K562 (cell line): ENCODE results near the gene TCF25. TPM values are rescaled to one million over a fixed set of nuclear protein-coding genes. Genes with fewer than 3 reads are reported as not detected.

ENCODE experiments used
- ATAC-seq: fragments of 200-7000 bp; cut with Tn5 transposase; 3 replicates; pipeline ENCODE4 v1.9.1; 2020; ENCODE audit warnings: moderate library complexity
- BruUV-seq: library from RNA; stranded (reverse); fragments of 400-500 nt; replicated peaks from 2 replicates; lab custom pipeline; 2021; lab: Mats Ljungman, UMichigan
- CTCF ChIA-PET: fragments of 300-600 bp; formaldehyde crosslinking; extraction: SDS; loops from one replicate; lab custom pipeline; 2021; ENCODE audit warnings: low intra/inter-chr PET ratio; lab: Yijun Ruan, JAX
- POLR2A ChIA-PET: fragments of 300-600, 350-650 bp; sonication (Branson Sonifier 250); formaldehyde crosslinking; extraction: SDS; loops from one replicate; lab custom pipeline; 2021; ENCODE audit warnings: antibody characterized with exemption, inconsistent platforms; lab: Yijun Ruan, JAX
- DNase-seq, 4 experiments: peaks; one replicate each; pipeline versions ENCODE4 v3.0.0 to v3.0.0-alpha.2; 2011 to 2018; ENCODE audit warnings: low spot score in 3 of 4, mixed read lengths in 3 of 4; ENCODE audit errors: extremely low read depth in 1 of 4
- FAIRE-seq: peaks from 2 replicates; lab custom pipeline; 2011; peaks lifted over from hg19 to GRCh38; lab: Jason Lieb, UNC
- H2AFZ ChIP-seq: 2 replicates; pipeline ENCODE4 v1.6.0; 2011; ENCODE audit warnings: low read depth, low read length, control low read depth, inconsistent platforms
- H3K27ac ChIP-seq: fragments of 200-600 bp; 3 replicates; pipeline ENCODE4 v1.8.0; 2011; ENCODE audit warnings: low read depth, mild to moderate bottlenecking, control low read depth, inconsistent platforms, low read length, moderate library complexity, mixed read lengths; ENCODE audit errors: extremely low read depth
- H3K27me3 ChIP-seq, 2 experiments: fragments of 300-600 bp in 1 of 2; 2 replicates in 1 of 2; 3 replicates in 1 of 2; pipeline versions ENCODE4 v1.6.0 to v1.8.0; 2011; ENCODE audit warnings: inconsistent platforms in 2 of 2, low read length in 2 of 2, mild to moderate bottlenecking in 1 of 2, mixed read lengths in 1 of 2, moderate library complexity in 1 of 2; ENCODE audit not compliant: control insufficient read depth in 2 of 2, insufficient read depth in 2 of 2
- H3K36me3 ChIP-seq: fragments of 300-600 bp; 3 replicates; pipeline ENCODE4 v1.8.0; 2011; ENCODE audit warnings: mild to moderate bottlenecking, low read length, inconsistent platforms; ENCODE audit not compliant: control insufficient read depth, insufficient read depth
- H3K4me1 ChIP-seq, 2 experiments: fragments of 200-600 bp in 1 of 2; replicated peaks in 1 of 2; 2 replicates in 1 of 2; 3 replicates in 1 of 2; pipeline versions ENCODE4 v1.5.1 to v1.8.0; 2011; ENCODE audit warnings: inconsistent platforms in 2 of 2, low read length in 2 of 2, mild to moderate bottlenecking in 1 of 2, mixed read lengths in 1 of 2, moderate library complexity in 1 of 2; ENCODE audit not compliant: control insufficient read depth in 2 of 2, insufficient read depth in 2 of 2
- H3K4me2 ChIP-seq: 2 replicates; pipeline ENCODE4 v1.6.1; 2011; ENCODE audit warnings: low read length, control low read depth, inconsistent platforms, mixed read lengths; ENCODE audit not compliant: insufficient read depth
- H3K4me3 ChIP-seq: fragments of 200-600 bp; sonication (generic), shearing (Covaris generic); 2 replicates; pipeline ENCODE4 v1.5.1; 2016; ENCODE audit warnings: control low read depth, inconsistent platforms
- H3K79me2 ChIP-seq: fragments of 200-600 bp; 3 replicates; pipeline ENCODE4 v1.8.0; 2011; ENCODE audit warnings: low read length, inconsistent platforms; ENCODE audit not compliant: control insufficient read depth, insufficient read depth
- H3K9ac ChIP-seq, 2 experiments: 2 replicates each; pipeline versions ENCODE4 v1.6.0 to v1.6.1; 2011; ENCODE audit warnings: low read depth in 2 of 2, low read length in 2 of 2, control low read depth in 1 of 2, inconsistent platforms in 1 of 2, mild to moderate bottlenecking in 1 of 2, mixed read lengths in 1 of 2; ENCODE audit not compliant: insufficient read depth in 1 of 2
- H3K9me1 ChIP-seq: one replicate; pipeline ENCODE4 v1.6.0; 2011; ENCODE audit warnings: inconsistent platforms, mild to moderate bottlenecking, low read length, moderate library complexity; ENCODE audit not compliant: control insufficient read depth, insufficient read depth
- H3K9me3 ChIP-seq: replicated peaks from 2 replicates; pipeline ENCODE4 v1.5.1; 2011; ENCODE audit warnings: low read depth, low read length, inconsistent platforms; ENCODE audit not compliant: control insufficient read depth, insufficient read depth
- H4K20me1 ChIP-seq: replicated peaks from 2 replicates; pipeline ENCODE4 v1.6.1; 2011; ENCODE audit warnings: low read length, inconsistent platforms, mixed read lengths; ENCODE audit not compliant: control insufficient read depth, insufficient read depth
- HNRNPUL1 ChIP-seq: fragments of 200-400 bp; formaldehyde crosslinking; IDR thresholded peaks from 2 replicates; pipeline ENCODE4 v1.6.1; 2017; ENCODE audit warnings: low read length
- POLR2B ChIP-seq: fragments of 450-650 bp; IDR thresholded peaks from 2 replicates; pipeline ENCODE4 v1.6.1; 2018; ENCODE audit warnings: low read depth; ENCODE audit not compliant: partially characterized antibody
- PTBP1 ChIP-seq: fragments of 200-400 bp; formaldehyde crosslinking; IDR thresholded peaks from 2 replicates; pipeline ENCODE4 v1.6.1; 2017; ENCODE audit warnings: low read depth, low read length
- ZNF124 ChIP-seq: sonication (generic); formaldehyde crosslinking; IDR thresholded peaks from 2 replicates; pipeline ENCODE4 v1.8.1; 2022; ENCODE audit warnings: missing genetic modification reagents
- ZNF274 ChIP-seq: IDR thresholded peaks from 2 replicates; pipeline ENCODE4 v1.6.1; 2011; ENCODE audit warnings: low read depth, mild to moderate bottlenecking, low read length, moderate library complexity, borderline replicate concordance
- WGBS: fragments of 100-300 bp; shearing (Covaris generic); methylation state at CpG from one replicate; pipeline ENCODE4 v1.1.6; 2016; ENCODE audit warnings: low coverage, mixed read lengths; ENCODE audit not compliant: insufficient coverage; ENCODE audit errors: missing lambda C conversion rate; 5-methylcytosine and 5-hydroxymethylcytosine counted together
- in situ Hi-C: fragments of 300-500 bp; cut with MboI; formaldehyde crosslinking; loops from 4 replicates; pipeline ENCODE4 v1.15.0; 2018; ENCODE audit warnings: inconsistent platforms, mixed read lengths
- intact Hi-C: fragments of 100-400 bp; cut with micrococcal nuclease; formaldehyde crosslinking; loops from 2 replicates; pipeline ENCODE4 v1.14.2; 2022
- polyA plus RNA-seq, 8 experiments: library from polyadenylated mRNA; depleted of rRNA in 4 of 8; stranded (reverse) in 5 of 8; unstranded in 3 of 8; fragments of >200 nt; fragmentation: Nextera tagmentation in 2 of 8; fragmentation: Illumina TruSeq in 1 of 8; extraction: Ambion mirVana in 2 of 8; extraction: Trizol in 1 of 8; gene quantifications; 2 replicates each; pipeline versions ENCODE4 v1.2.1 to v1.2.3, GENCODE V29; 2011 to 2014; ENCODE audit warnings: inconsistent platforms in 1 of 8, missing spikeins in 1 of 8
- total RNA-seq, 7 experiments: library from RNA; depleted of rRNA in 6 of 7; stranded (reverse); fragments of >200 nt in 6 of 7; fragmentation: Illumina TruSeq in 2 of 7; extraction: Trizol in 2 of 7; gene quantifications; 2 replicates each; pipeline versions ENCODE4 v1.2.1 to v1.2.3, GENCODE V29; 2011 to 2021; ENCODE audit warnings: low replicate concordance in 1 of 7
- TF ChIP-seq, protein P1 (sequence below), 2 experiments: fragments of 450-650 bp; IDR thresholded peaks; 2 replicates each; pipeline ENCODE4 v1.6.1; 2018; ENCODE audit warnings: mild to moderate bottlenecking in 2 of 2, low read depth in 1 of 2; ENCODE audit not compliant: partially characterized antibody in 2 of 2

TCF25 gene
- total and polyA plus RNA-seq, 9 of the 15 experiments (the other 6 are each of a cell fraction or from before 2014, with no cell fraction given) = 9.0 to 154 (median 83.8) TPM

DNA sequence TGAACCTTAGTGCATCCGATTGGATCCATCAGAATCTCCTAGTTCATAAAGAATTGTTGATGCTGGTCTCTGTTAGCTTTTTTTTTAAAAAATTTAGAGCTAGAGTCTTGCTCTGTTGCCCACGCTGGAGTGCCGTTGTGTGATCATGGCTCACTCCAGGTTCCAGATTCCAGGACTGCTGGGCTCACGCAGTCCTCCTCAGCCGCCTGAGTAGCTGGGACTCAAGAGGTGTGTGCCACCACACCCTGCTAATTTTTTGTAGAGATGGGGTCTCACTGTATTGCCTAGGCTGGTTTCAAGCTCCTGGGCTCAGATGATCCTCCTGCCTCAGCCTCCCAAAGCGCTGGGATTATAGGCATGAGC lies 8.0 kb downstream of the TCF25 start:
- Histone ChIP-seq H4K20me1 (0 out of 2 replicates have a peak, but pooled peaks cover 4% of the 10 kb centered on the region), H3K36me3 (peaks cover 87% of the 10 kb centered on the region), H3K79me2 (peaks cover 61% of the 10 kb centered on the region), H3K27ac (no peak overlapping the region), H3K9ac (no peak overlapping the region), H2AFZ (no peak overlapping the region), H3K27me3 (no peaks in the 10 kb centered on the region), H3K4me2 (no peak overlapping the region), H3K4me1 (0 out of 5 replicates have a peak, but pooled peaks cover 0 to 3% of the 10 kb centered on the region in 2 experiments), H3K4me3 (no peak overlapping the region), H3K9me3 (no peaks in the 10 kb centered on the region; the same call in 1 of the 2 replicates), H3K9me1 (peaks cover 5% of the 10 kb centered on the region)
- no peak for ATAC-seq
- no peak for DNase-seq
- 96% methylated on average over 6 of the region's 6 CpGs for WGBS
- CTCF ChIA-PET = no interaction called here
- no peak for FAIRE-seq
- no TSS peak for BruUV-seq
- POLR2A ChIA-PET = interaction anchor here (2.0 kb wide), 1 partner anchor 9 kb away, joined by 8 read pairs; no protein-coding TSS in a partner anchor
- TF ChIP-seq HNRNPUL1 (no peak), ZNF274 (no peak), PTBP1 (no peak), POLR2B (no peak), ZNF124 (CRISPR knock-in tag) (no peak)
- TF ChIP-seq, protein P1, sequence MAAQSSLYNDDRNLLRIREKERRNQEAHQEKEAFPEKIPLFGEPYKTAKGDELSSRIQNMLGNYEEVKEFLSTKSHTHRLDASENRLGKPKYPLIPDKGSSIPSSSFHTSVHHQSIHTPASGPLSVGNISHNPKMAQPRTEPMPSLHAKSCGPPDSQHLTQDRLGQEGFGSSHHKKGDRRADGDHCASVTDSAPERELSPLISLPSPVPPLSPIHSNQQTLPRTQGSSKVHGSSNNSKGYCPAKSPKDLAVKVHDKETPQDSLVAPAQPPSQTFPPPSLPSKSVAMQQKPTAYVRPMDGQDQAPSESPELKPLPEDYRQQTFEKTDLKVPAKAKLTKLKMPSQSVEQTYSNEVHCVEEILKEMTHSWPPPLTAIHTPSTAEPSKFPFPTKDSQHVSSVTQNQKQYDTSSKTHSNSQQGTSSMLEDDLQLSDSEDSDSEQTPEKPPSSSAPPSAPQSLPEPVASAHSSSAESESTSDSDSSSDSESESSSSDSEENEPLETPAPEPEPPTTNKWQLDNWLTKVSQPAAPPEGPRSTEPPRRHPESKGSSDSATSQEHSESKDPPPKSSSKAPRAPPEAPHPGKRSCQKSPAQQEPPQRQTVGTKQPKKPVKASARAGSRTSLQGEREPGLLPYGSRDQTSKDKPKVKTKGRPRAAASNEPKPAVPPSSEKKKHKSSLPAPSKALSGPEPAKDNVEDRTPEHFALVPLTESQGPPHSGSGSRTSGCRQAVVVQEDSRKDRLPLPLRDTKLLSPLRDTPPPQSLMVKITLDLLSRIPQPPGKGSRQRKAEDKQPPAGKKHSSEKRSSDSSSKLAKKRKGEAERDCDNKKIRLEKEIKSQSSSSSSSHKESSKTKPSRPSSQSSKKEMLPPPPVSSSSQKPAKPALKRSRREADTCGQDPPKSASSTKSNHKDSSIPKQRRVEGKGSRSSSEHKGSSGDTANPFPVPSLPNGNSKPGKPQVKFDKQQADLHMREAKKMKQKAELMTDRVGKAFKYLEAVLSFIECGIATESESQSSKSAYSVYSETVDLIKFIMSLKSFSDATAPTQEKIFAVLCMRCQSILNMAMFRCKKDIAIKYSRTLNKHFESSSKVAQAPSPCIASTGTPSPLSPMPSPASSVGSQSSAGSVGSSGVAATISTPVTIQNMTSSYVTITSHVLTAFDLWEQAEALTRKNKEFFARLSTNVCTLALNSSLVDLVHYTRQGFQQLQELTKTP (IDR thresholded peaks at IDR 0.05; ENCODE audit: low read depth in 1 of 2, partially characterized antibody in 2 of 2) = no peak
- intact Hi-C loops (no loop called here), in situ Hi-C loops (no loop called here)
